Pulmonary artery endothelial cell (primary cell): Measurements from ENCODE around the gene IFT52. TPM values are rescaled to one million over a fixed set of nuclear protein-coding genes. Genes with fewer than 3 reads are reported as not detected.

Source experiments
- DNase-seq: peaks from one replicate; pipeline ENCODE4 v3.0.0-alpha.2; 2011; ENCODE audit warnings: low read depth, low spot score
- total RNA-seq: library from RNA; depleted of rRNA; stranded (reverse); fragments of >200 nt; gene quantifications from 2 replicates; pipeline ENCODE4 v1.2.3, GENCODE V29; 2014

Gene IFT52
- total RNA-seq, 1 donor from 2014 or later = 41.0 TPM

- no peak for DNase-seq
Measured at GRCh38 chr20:43689165-43689564, 98.4 kb downstream of the IFT52 start.

GRCh38 chr20:43690943-43691598 is 100.3 kb downstream of the IFT52 start:
- no peak for DNase-seq

DNA sequence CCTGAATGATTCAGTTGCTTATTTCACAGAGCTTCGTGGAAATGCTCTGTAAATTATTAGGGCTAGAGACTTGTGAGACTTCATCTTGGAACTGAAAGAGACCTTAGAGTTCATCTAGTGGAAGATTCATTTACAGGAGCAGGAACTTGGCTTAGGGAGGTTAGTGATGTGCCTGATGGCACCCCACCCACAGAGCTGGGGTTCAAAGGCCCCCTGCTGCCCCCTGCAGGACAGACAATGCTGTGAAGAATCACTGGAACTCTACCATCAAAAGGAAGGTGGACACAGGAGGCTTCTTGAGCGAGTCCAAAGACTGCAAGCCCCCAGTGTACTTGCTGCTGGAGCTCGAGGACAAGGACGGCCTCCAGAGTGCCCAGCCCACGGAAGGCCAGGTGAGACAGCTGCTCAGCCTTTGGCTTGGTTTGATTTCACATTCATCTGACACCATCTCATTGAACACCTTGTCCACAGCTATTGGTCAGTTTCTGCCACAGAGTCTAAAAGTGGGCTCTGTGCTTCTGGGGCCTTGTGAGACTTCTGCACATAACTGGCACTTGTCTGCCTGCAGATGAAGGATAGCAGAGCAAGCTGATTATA is 101.3 kb downstream of the IFT52 start:
- no peak for DNase-seq

- no peak for DNase-seq
Measured at GRCh38 chr20:43694763-43695162, 104.0 kb downstream of the IFT52 start.

GRCh38 chr20:43695571-43695970 is 104.8 kb downstream of the IFT52 start:
- DNase-seq = no peak

Other genes starting within 250 kb of the IFT52 start
- gene SRSF6, start 133.0 kb upstream of the IFT52 start, total RNA-seq = 53.7 and 55.8 TPM in 2 replicates
- 2.8 and 4.5 TPM in 2 replicates for gene L3MBTL1, start 83.2 kb upstream of the IFT52 start, total RNA-seq
- 0.07 TPM in 1 of 2 replicates, not detected in the other for gene SGK2, start 31.9 kb upstream of the IFT52 start, total RNA-seq
- 26.6 and 41.9 TPM in 2 replicates for gene MYBL2, start 76.2 kb downstream of the IFT52 start, total RNA-seq
- gene GTSF1L, start 136.1 kb downstream of the IFT52 start, total RNA-seq = not detected in 2 replicates